GM21526 (cell line): ENCODE measurements around the gene STX10.

ENCODE experiments used
- ATAC-seq: cut with Tn5 transposase; IDR thresholded peaks from one replicate; pipeline ENCODE4 v1.9.1; 2021; ENCODE audit warnings: moderate library complexity; ENCODE audit not compliant: unreplicated experiment, low FRiP score

Gene STX10

GRCh38 chr19:13146763-13147563, 3.2 kb downstream of the STX10 start:
- ATAC-seq: no peak

- no peak for ATAC-seq
Measured at GRCh38 chr19:13139633-13140311, 10.4 kb downstream of the STX10 start.

- ATAC-seq: no peak
Measured at GRCh38 chr19:13138916-13139198, 11.3 kb downstream of the STX10 start.

GRCh38 chr19:13138171-13138915, 11.8 kb downstream of the STX10 start:
- no peak for ATAC-seq

GRCh38 chr19:13137290-13137794, 12.8 kb downstream of the STX10 start:
- no peak for ATAC-seq

- ATAC-seq: no peak
Measured at GRCh38 chr19:13135068-13136062, 14.8 kb downstream of the STX10 start.

- ATAC-seq: no peak
Measured at GRCh38 chr19:13134626-13135025, 15.5 kb downstream of the STX10 start.

GRCh38 chr19:13133241-13133870, 16.8 kb downstream of the STX10 start:
- ATAC-seq: no peak

GRCh38 chr19:13132471-13133180, 17.5 kb downstream of the STX10 start:
- no peak for ATAC-seq

GRCh38 chr19:13130886-13131490, 19.2 kb downstream of the STX10 start:
- ATAC-seq: no peak

- no peak for ATAC-seq
Measured at GRCh38 chr19:13129384-13129783, 20.8 kb downstream of the STX10 start.

- no peak for ATAC-seq
Measured at GRCh38 chr19:13128583-13128982, 21.6 kb downstream of the STX10 start.

GRCh38 chr19:13127811-13128575, 22.2 kb downstream of the STX10 start:
- no peak for ATAC-seq

- no peak for ATAC-seq
Measured at GRCh38 chr19:13127051-13127450, 23.1 kb downstream of the STX10 start.

GRCh38 chr19:13122980-13123957, 26.9 kb downstream of the STX10 start:
- no peak for ATAC-seq

- no peak for ATAC-seq
Measured at GRCh38 chr19:13122275-13122878, 27.8 kb downstream of the STX10 start.
